Loucy (cell line): ENCODE results near the gene TMBIM6.

Experiments used
- H2AFZ ChIP-seq: fragments of 200-600 bp; sonication (generic); 2 replicates; pipeline ENCODE4 v1.6.0; 2016; ENCODE audit warnings: antibody characterized with exemption, mild to moderate bottlenecking, low read length, moderate library complexity
- H3F3A ChIP-seq: fragments of 200-600 bp; 2 replicates; pipeline ENCODE4 v1.6.0; 2016; ENCODE audit warnings: antibody characterized with exemption, low read depth, mild to moderate bottlenecking
- H3K27me3 ChIP-seq: fragments of 200-600 bp; sonication (generic); 2 replicates; pipeline ENCODE4 v1.6.1; 2014; ENCODE audit warnings: low read length, mild to moderate bottlenecking; ENCODE audit not compliant: insufficient read depth, poor library complexity, severe bottlenecking
- H3K36me3 ChIP-seq: fragments of 200-600 bp; sonication (generic); 2 replicates; pipeline ENCODE4 v1.6.1; 2016; ENCODE audit warnings: low read length; ENCODE audit not compliant: insufficient read depth
- H3K4me1 ChIP-seq: fragments of 200-600 bp; sonication (generic); 2 replicates; pipeline ENCODE4 v1.5.1; 2014; ENCODE audit warnings: low read length, mild to moderate bottlenecking; ENCODE audit not compliant: insufficient read depth, poor library complexity, severe bottlenecking
- H3K4me2 ChIP-seq: fragments of 200-600 bp; sonication (generic); 2 replicates; pipeline ENCODE4 v1.6.0; 2014; ENCODE audit warnings: antibody characterized with exemption, low read length, low read depth, mild to moderate bottlenecking; ENCODE audit not compliant: poor library complexity, severe bottlenecking
- H3K4me3 ChIP-seq: fragments of 200-600 bp; sonication (generic); 2 replicates; pipeline ENCODE4 v1.5.1; 2014; ENCODE audit warnings: low read length, mild to moderate bottlenecking, mixed read lengths; ENCODE audit not compliant: poor library complexity, severe bottlenecking
- H3K79me2 ChIP-seq: fragments of 200-600 bp; sonication (generic); 2 replicates; pipeline ENCODE4 v1.6.1; 2014; ENCODE audit warnings: low read length; ENCODE audit not compliant: insufficient read depth
- H3K9ac ChIP-seq: fragments of 200-600 bp; sonication (generic); 2 replicates; pipeline ENCODE4 v1.6.0; 2014; ENCODE audit warnings: mild to moderate bottlenecking, low read depth, low read length, moderate library complexity; ENCODE audit not compliant: poor library complexity, severe bottlenecking
- H3K9me2 ChIP-seq: fragments of 200-600 bp; sonication (generic); replicated peaks from 2 replicates; pipeline ENCODE4 v1.6.1; 2016; ENCODE audit warnings: low read depth, low read length, mixed read lengths
- H3K9me3 ChIP-seq: fragments of 200-600 bp; sonication (generic); 2 replicates; pipeline ENCODE4 v1.6.1; 2014; ENCODE audit warnings: mild to moderate bottlenecking, antibody characterized with exemption, low read length, low read depth; ENCODE audit not compliant: insufficient read depth
- H4K20me1 ChIP-seq: fragments of 200-600 bp; sonication (generic); 2 replicates; pipeline ENCODE4 v1.6.0; 2014; ENCODE audit warnings: antibody characterized with exemption, low read length, mild to moderate bottlenecking; ENCODE audit not compliant: insufficient read depth, poor library complexity, severe bottlenecking
- CTCF ChIP-seq: fragments of 200-600 bp; sonication (generic); conservative IDR thresholded peaks from 2 replicates; pipeline ENCODE4 v1.5.1; 2014; ENCODE audit warnings: mild to moderate bottlenecking, antibody characterized with exemption, low read length
- EZH2phosphoT487 ChIP-seq: fragments of 200-600 bp; IDR thresholded peaks from 2 replicates; pipeline ENCODE4 v1.6.1; 2018; ENCODE audit warnings: antibody characterized with exemption, mild to moderate bottlenecking, moderate library complexity, borderline replicate concordance

Gene TMBIM6

GRCh38 chr12:49776413-49776812 lies 35.1 kb downstream of the TMBIM6 start:
- no peak overlapping the region for H3K9ac ChIP-seq
- H3K9me3 ChIP-seq = no peaks in the 10 kb centered on the region
- no peak overlapping the region for H3K4me2 ChIP-seq
- H3K4me1 ChIP-seq = peaks cover 8% of the 10 kb centered on the region
- no peaks in the 10 kb centered on the region for H4K20me1 ChIP-seq
- no peaks in the 10 kb centered on the region for H3K79me2 ChIP-seq
- no peak overlapping the region for H3K4me3 ChIP-seq
- H3K27me3 ChIP-seq = no peaks in the 10 kb centered on the region
- TF ChIP-seq EZH2phosphoT487 (no peak), CTCF (peak; percentile 84)
- H2AFZ ChIP-seq = peak overlapping the region; percentile 65
- H3K9me2 ChIP-seq = no peaks in the 10 kb centered on the region
- H3K36me3 ChIP-seq = no peaks in the 10 kb centered on the region
- H3F3A ChIP-seq = no peaks in the 10 kb centered on the region

GRCh38 chr12:49776858-49777257 lies 35.5 kb downstream of the TMBIM6 start:
- Histone ChIP-seq H3K9me3 (no peaks in the 10 kb centered on the region), H4K20me1 (no peaks in the 10 kb centered on the region), H3K27me3 (no peaks in the 10 kb centered on the region), H3K4me3 (no peak overlapping the region), H3K4me2 (no peak overlapping the region), H2AFZ (peak overlapping the region; percentile 65), H3K79me2 (no peaks in the 10 kb centered on the region), H3K9me2 (no peaks in the 10 kb centered on the region), H3K36me3 (no peaks in the 10 kb centered on the region), H3K4me1 (peaks cover 8% of the 10 kb centered on the region), H3K9ac (no peak overlapping the region), H3F3A (no peaks in the 10 kb centered on the region)
- TF ChIP-seq CTCF (no peak), EZH2phosphoT487 (no peak)

GRCh38 chr12:49777341-49777740 lies 36.0 kb downstream of the TMBIM6 start:
- no peaks in the 10 kb centered on the region for H3K79me2 ChIP-seq
- H2AFZ ChIP-seq = peak overlapping the region; percentile 73; the same call in 1 of the 2 replicates

More at GRCh38 chr12:49777341-49777740, 36.0 kb downstream of the TMBIM6 start:
- H3K4me3 ChIP-seq = no peak overlapping the region
- no peak overlapping the region for H3K4me2 ChIP-seq
- no peaks in the 10 kb centered on the region for H3K36me3 ChIP-seq
- TF ChIP-seq CTCF = no peak
- TF ChIP-seq EZH2phosphoT487 = no peak
- H4K20me1 ChIP-seq = no peaks in the 10 kb centered on the region
- no peaks in the 10 kb centered on the region for H3F3A ChIP-seq
- H3K4me1 ChIP-seq = peaks cover 8% of the 10 kb centered on the region
- no peaks in the 10 kb centered on the region for H3K9me3 ChIP-seq
- no peak overlapping the region for H3K9ac ChIP-seq
- no peaks in the 10 kb centered on the region for H3K27me3 ChIP-seq
- no peaks in the 10 kb centered on the region for H3K9me2 ChIP-seq
